T-helper 2 cell treated with Interferon-gamma antibody and Interleukin-4, amounts not matched to agents 5 μg/mL and 100 μg/mL, for 36 hours (primary cell): ENCODE measurements around the gene WDR45B.
A peak's percentile ranks its signal among the peaks of the same experiment; 100 is the strongest.
"Not testable (repeated sequence)": the region's sequence is repeated elsewhere in the genome, so short reads cannot be mapped to it uniquely, and the experiment has no call there.

ENCODE experiments used
- DNase-seq: peaks from one replicate; pipeline ENCODE4 v3.0.0; 2021; ENCODE audit warnings: low spot score
- H3K27ac Mint-ChIP-seq: one replicate; pipeline ENCODE4 v1.8.0; 2021; ENCODE audit warnings: mild to moderate bottlenecking, mixed read lengths
- H3K27me3 Mint-ChIP-seq: one replicate; pipeline ENCODE4 v1.8.0; 2021; ENCODE audit warnings: low read depth, mixed read lengths
- H3K36me3 Mint-ChIP-seq: one replicate; pipeline ENCODE4 v1.8.0; 2021; ENCODE audit warnings: low read depth, mixed read lengths
- H3K4me1 Mint-ChIP-seq: one replicate; pipeline ENCODE4 v1.8.0; 2021; ENCODE audit warnings: low read depth, mixed read lengths
- H3K4me3 Mint-ChIP-seq: one replicate; pipeline ENCODE4 v1.8.0; 2022; ENCODE audit warnings: mild to moderate bottlenecking, moderate library complexity, mixed read lengths
- H3K9me3 Mint-ChIP-seq: one replicate; pipeline ENCODE4 v1.8.0; 2021; ENCODE audit warnings: mixed read lengths

The WDR45B gene

GRCh38 chr17:82588266-82589175 lies 59.7 kb downstream of the WDR45B start:
- H3K4me1 Mint-ChIP-seq = peaks cover 23% of the 10 kb centered on the region
- no peak overlapping the region for H3K27ac Mint-ChIP-seq
- no peaks in the 10 kb centered on the region for H3K27me3 Mint-ChIP-seq
- no peaks in the 10 kb centered on the region for H3K9me3 Mint-ChIP-seq
- DNase-seq = no peak
- peaks cover 26% of the 10 kb centered on the region for H3K36me3 Mint-ChIP-seq
- no peak overlapping the region for H3K4me3 Mint-ChIP-seq

- H3K27me3 Mint-ChIP-seq = no peaks in the 10 kb centered on the region
- peak overlapping the region; percentile 73 for H3K27ac Mint-ChIP-seq
- peaks cover 30% of the 10 kb centered on the region for H3K36me3 Mint-ChIP-seq
- no peak overlapping the region for H3K4me3 Mint-ChIP-seq
- peaks cover 13% of the 10 kb centered on the region for H3K4me1 Mint-ChIP-seq
- no peak for DNase-seq
- H3K9me3 Mint-ChIP-seq = no peaks in the 10 kb centered on the region
Observed at GRCh38 chr17:82587234-82588086, 60.8 kb downstream of the WDR45B start.

- Mint-ChIP-seq H3K36me3 (peaks cover 30% of the 10 kb centered on the region), H3K4me3 (no peak overlapping the region), H3K27ac (peak overlapping the region; percentile 73)
Observed at GRCh38 chr17:82586576-82587233, 61.5 kb downstream of the WDR45B start.

GRCh38 chr17:82585935-82586575 lies 62.2 kb downstream of the WDR45B start:
- H3K36me3 Mint-ChIP-seq = peaks cover 30% of the 10 kb centered on the region
- H3K9me3 Mint-ChIP-seq, H3K4me1 Mint-ChIP-seq, H3K27ac Mint-ChIP-seq, DNase-seq, H3K27me3 Mint-ChIP-seq, H3K4me3 Mint-ChIP-seq: not testable (repeated sequence)

More at GRCh38 chr17:82586576-82587233, 61.5 kb downstream of the WDR45B start:
- Mint-ChIP-seq H3K4me1 (peaks cover 5% of the 10 kb centered on the region), H3K27me3 (no peaks in the 10 kb centered on the region), H3K9me3 (no peaks in the 10 kb centered on the region)
- DNase-seq = no peak

GRCh38 chr17:82583720-82584234 lies 64.5 kb downstream of the WDR45B start:
- DNase-seq = no peak
- no peaks in the 10 kb centered on the region for H3K27me3 Mint-ChIP-seq
- H3K4me3 Mint-ChIP-seq = no peak overlapping the region
- peaks cover 31% of the 10 kb centered on the region for H3K36me3 Mint-ChIP-seq
- no peaks in the 10 kb centered on the region for H3K9me3 Mint-ChIP-seq
- H3K4me1 Mint-ChIP-seq = peaks cover 3% of the 10 kb centered on the region
- no peak overlapping the region for H3K27ac Mint-ChIP-seq

- H3K36me3 Mint-ChIP-seq = peaks cover 33% of the 10 kb centered on the region
- H3K4me3 Mint-ChIP-seq = no peak overlapping the region
Observed at GRCh38 chr17:82582709-82583108, 65.5 kb downstream of the WDR45B start.

GRCh38 chr17:82582213-82582612 lies 66.0 kb downstream of the WDR45B start:
- H3K27me3 Mint-ChIP-seq = no peaks in the 10 kb centered on the region
- H3K4me1 Mint-ChIP-seq = peaks cover 3% of the 10 kb centered on the region
- DNase-seq = no peak
- H3K9me3 Mint-ChIP-seq = no peaks in the 10 kb centered on the region
- H3K36me3 Mint-ChIP-seq = peaks cover 31% of the 10 kb centered on the region
- no peak overlapping the region for H3K4me3 Mint-ChIP-seq
- no peak overlapping the region for H3K27ac Mint-ChIP-seq

More at GRCh38 chr17:82582709-82583108, 65.5 kb downstream of the WDR45B start:
- H3K4me1 Mint-ChIP-seq = peaks cover 3% of the 10 kb centered on the region
- no peaks in the 10 kb centered on the region for H3K27me3 Mint-ChIP-seq
- no peak overlapping the region for H3K27ac Mint-ChIP-seq
- DNase-seq = no peak
- no peaks in the 10 kb centered on the region for H3K9me3 Mint-ChIP-seq

- H3K4me1 Mint-ChIP-seq, H3K27me3 Mint-ChIP-seq, H3K27ac Mint-ChIP-seq, H3K4me3 Mint-ChIP-seq, H3K9me3 Mint-ChIP-seq, DNase-seq: not testable (repeated sequence)
- H3K36me3 Mint-ChIP-seq = peaks cover 25% of the 10 kb centered on the region
Observed at GRCh38 chr17:82579969-82580368, 68.3 kb downstream of the WDR45B start.

- no peaks in the 10 kb centered on the region for H3K4me1 Mint-ChIP-seq
Observed at GRCh38 chr17:82577300-82577699, 70.9 kb downstream of the WDR45B start.

GRCh38 chr17:82575581-82576221 lies 72.5 kb downstream of the WDR45B start:
- not testable (repeated sequence) for H3K27me3 Mint-ChIP-seq, H3K4me1 Mint-ChIP-seq, H3K9me3 Mint-ChIP-seq, DNase-seq, H3K4me3 Mint-ChIP-seq
- Mint-ChIP-seq H3K36me3 (peaks cover 22% of the 10 kb centered on the region), H3K27ac (peak overlapping the region; percentile 47)

More at GRCh38 chr17:82577300-82577699, 70.9 kb downstream of the WDR45B start:
- Mint-ChIP-seq H3K36me3 (peaks cover 17% of the 10 kb centered on the region), H3K27ac (no peak overlapping the region), H3K4me3 (no peak overlapping the region), H3K27me3 (no peaks in the 10 kb centered on the region), H3K9me3 (no peaks in the 10 kb centered on the region)
- DNase-seq = no peak

- Mint-ChIP-seq H3K36me3 (peaks cover 28% of the 10 kb centered on the region), H3K27me3 (no peaks in the 10 kb centered on the region), H3K9me3 (no peaks in the 10 kb centered on the region), H3K27ac (no peak overlapping the region), H3K4me1 (no peaks in the 10 kb centered on the region), H3K4me3 (no peak overlapping the region)
- DNase-seq = no peak
Observed at GRCh38 chr17:82574041-82574440, 74.2 kb downstream of the WDR45B start.

GRCh38 chr17:82571855-82572254 lies 76.4 kb downstream of the WDR45B start:
- Mint-ChIP-seq H3K9me3 (no peaks in the 10 kb centered on the region), H3K27ac (no peak overlapping the region), H3K4me1 (no peaks in the 10 kb centered on the region), H3K36me3 (peaks cover 29% of the 10 kb centered on the region), H3K4me3 (no peak overlapping the region), H3K27me3 (no peaks in the 10 kb centered on the region)
- DNase-seq = no peak

GRCh38 chr17:82570277-82570676 lies 78.0 kb downstream of the WDR45B start:
- no peak for DNase-seq
- H3K4me1 Mint-ChIP-seq = no peaks in the 10 kb centered on the region
- no peaks in the 10 kb centered on the region for H3K9me3 Mint-ChIP-seq
- no peak overlapping the region for H3K27ac Mint-ChIP-seq
- H3K27me3 Mint-ChIP-seq = no peaks in the 10 kb centered on the region
- H3K4me3 Mint-ChIP-seq = no peak overlapping the region
- H3K36me3 Mint-ChIP-seq = peaks cover 31% of the 10 kb centered on the region
